ENCODE results near the gene AMN.

The AMN gene

GRCh38 chr14:102927878-102928411 lies 5.5 kb downstream of the AMN start:
- DNase-seq (ENCODE audit: low spot score) = no peak

- DNase-seq (ENCODE audit: low spot score) = no peak
Measured at GRCh38 chr14:102928412-102929240, 6.2 kb downstream of the AMN start.

- DNase-seq (ENCODE audit: low spot score) = no peak
Measured at GRCh38 chr14:102929241-102930137, 7.0 kb downstream of the AMN start.

DNA sequence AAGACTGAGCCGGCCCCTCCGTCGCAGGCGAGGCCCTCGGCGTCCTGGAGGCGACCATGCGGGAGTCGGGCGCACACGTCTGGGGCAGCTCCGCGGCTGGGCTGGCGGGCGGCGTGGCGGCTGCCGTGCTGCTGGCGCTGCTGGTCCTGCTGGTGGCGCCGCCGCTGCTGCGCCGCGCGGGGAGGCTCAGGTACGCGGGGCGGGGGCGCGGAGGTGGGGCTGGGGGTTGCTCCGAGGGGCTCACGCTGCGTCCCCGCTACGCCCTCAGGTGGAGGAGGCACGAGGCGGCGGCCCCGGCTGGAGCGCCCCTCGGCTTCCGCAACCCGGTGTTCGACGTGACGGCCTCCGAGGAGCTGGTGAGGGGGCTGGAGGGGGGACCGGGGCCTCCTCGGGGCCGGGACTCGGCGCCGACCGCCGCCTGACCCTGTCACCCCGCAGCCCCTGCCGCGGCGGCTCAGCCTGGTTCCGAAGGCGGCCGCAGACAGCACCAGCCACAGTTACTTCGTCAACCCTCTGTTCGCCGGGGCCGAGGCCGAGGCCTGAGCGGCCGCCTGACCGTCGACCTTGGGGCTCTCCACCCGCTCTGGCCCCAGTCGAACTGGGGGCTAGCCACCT lies 7.8 kb downstream of the AMN start:
- DNase-seq (ENCODE audit: low spot score) = no peak

DNA sequence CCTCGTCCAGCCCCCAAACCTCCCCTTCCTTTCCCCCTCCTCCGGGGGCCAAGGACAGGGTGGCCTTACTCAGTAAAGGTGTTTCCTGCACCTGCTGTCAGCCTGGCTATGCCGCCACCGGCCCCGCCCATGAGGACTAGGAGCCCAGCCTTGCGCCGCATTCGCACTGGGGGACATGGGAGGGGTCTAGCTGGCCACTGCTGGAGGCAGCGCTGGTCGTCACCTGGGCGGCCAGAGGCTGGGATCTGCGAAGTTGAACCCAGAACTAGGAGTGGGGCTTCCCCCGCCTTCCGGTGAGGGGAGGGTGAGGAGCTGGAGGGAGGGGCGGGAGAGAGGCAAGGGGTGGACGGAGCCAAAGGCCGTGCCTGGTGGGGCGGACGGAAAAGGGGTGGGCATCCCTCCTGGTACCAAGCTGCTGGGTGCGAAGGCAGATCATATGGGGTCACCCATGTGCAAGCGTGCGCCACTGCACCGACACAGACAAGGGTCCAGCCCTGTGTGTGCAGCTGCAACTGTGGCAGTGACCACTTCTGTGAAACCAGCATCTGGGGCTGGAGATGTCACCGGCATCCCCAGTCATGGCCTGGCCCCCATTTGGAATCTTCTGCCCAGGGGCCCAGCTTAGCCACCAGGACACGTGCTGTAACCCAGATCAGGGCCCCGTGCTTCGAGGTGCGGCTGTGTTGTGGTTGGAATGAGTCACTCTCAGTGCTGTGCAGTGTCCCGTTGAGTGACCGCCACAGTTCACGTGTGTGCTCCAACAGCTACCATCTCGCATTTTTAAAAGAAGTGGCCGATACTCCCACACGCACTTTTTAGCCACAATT lies 8.5 kb downstream of the AMN start:
- no peak for DNase-seq (ENCODE audit: low spot score)

GRCh38 chr14:102931580-102932285 lies 9.3 kb downstream of the AMN start:
- DNase-seq (ENCODE audit: low spot score) = no peak

GRCh38 chr14:102932484-102933248 lies 10.2 kb downstream of the AMN start:
- DNase-seq (ENCODE audit: low spot score) = no peak

DNA sequence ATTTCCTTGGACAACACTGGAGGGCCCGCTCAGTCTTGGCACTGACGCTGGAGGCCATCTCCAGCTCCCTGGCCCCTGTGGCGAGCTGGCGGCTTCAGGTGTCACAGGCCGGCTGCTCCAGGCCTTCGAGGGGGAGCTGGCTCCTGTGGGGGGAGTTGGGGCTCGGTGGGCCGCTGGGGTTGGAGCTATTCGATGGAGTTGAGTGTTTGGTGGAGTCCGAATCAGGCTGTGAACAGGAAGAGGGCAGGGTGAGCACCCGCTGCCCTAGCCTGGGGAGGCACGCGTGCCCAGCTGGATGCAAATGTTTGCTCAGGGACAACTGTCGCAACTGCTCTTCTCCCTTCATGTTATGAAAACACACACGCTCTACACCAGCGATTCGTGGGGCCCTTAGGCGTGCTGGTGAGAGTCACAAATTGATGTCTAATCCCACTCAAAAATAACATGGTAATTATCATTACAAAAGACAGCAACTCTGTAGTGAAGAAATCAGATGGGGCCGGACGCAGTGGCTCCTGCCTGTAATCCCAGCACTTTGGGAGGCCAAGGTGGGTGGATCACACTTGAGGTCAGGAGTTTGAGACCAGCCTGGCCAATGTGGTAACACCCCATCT lies 11.3 kb downstream of the AMN start:
- no peak for DNase-seq (ENCODE audit: low spot score)

- DNase-seq (ENCODE audit: low spot score) = no peak
Measured at GRCh38 chr14:102935756-102936155, 13.3 kb downstream of the AMN start.

DNA sequence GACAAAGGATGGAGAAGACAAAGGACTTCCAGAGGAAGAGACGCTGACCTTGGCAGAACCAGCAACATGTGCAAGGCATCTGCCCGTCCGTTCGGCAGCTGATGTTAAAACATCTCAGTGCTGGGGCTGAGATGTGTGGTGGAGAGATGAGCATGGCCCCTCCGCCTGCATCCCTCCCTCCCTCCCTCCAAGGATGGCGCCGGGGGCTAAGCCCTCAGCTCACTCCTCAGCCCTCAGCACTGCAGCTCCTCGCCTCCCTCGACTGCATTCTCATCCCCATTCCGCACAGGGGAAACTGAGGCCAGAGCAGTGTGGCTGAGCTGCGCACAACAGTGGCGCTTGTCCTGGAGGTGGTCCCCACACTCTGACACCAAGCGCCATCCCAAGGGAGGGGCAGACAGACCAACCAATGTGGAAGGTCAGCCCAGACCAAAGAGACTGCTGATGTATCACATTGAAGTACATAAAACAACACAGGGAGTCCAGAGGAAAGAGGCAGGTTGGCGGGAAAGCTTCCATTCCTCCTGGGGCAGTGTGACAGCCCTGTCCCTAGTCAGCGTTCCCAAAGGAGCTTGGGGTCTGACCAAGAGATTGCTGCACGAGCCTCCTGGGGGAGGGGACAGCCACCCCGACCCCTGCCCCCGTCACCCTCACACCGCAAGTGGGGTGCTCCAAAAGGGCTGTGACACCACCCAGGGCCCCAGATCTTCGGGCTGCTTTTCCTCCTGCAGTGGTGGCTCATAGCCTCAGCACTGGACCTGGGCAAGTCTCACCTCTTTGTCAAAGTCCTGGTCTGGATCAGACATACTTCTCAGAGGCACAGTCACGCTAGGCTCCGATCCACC lies 15.1 kb downstream of the AMN start:
- DNase-seq (ENCODE audit: low spot score) = no peak

DNA sequence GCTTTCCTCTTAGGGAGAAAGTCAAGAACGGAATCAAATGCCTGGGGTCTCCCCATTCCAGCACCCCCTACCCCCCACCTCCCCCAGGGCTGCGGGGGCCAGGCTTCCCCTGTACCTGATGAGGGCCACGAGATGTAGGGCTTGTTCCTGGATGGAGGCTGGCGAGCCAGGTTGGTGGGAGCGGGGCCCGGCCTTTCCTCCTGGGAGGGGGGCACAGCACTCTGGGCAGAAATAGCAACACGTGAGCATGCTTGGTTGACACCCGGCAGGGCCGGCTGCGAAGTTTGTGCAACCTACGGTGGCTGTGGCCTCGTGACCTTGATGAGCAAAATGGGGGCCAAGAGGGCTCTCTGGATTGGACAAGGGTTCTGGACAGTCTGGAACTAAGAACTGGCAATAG lies 15.7 kb downstream of the AMN start:
- DNase-seq (ENCODE audit: low spot score) = no peak

GRCh38 chr14:102939329-102939728 lies 16.9 kb downstream of the AMN start:
- no peak for DNase-seq (ENCODE audit: low spot score)

DNA sequence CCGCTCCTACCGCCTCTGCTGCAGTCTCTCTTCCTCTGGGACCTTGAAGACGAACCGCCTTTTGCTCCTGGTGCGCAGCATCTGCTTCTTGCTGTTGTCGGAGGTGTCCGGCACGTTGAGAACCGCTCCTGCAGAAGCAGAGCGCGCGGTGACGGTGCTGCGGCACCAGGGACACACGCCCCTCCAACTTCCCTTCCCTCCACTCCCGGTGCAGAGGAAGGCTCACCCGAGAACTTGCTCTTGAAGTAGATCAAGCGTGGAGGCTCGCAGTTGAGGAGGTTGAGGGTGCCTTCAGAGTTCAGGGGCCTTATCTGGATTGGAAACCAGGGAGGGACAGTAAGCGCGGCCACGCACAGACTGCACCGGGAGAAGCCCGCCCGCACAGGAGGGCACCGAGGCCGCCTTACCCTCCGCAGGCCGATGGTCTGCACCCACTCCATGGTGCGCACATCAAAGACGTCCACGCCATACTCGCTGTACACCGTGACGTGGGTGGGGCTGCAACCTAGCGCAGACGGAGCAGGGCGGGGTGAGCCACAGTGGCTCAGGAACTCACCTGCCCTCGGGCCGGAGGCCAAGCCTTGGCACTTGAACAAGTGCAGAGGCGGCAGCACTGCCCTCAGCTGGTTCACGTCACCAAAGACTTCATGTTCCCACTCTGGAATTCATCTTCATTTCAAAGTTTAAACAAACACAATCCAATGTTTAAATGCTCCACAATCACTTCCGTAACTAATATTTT lies 17.5 kb downstream of the AMN start:
- no peak for DNase-seq (ENCODE audit: low spot score)

DNA sequence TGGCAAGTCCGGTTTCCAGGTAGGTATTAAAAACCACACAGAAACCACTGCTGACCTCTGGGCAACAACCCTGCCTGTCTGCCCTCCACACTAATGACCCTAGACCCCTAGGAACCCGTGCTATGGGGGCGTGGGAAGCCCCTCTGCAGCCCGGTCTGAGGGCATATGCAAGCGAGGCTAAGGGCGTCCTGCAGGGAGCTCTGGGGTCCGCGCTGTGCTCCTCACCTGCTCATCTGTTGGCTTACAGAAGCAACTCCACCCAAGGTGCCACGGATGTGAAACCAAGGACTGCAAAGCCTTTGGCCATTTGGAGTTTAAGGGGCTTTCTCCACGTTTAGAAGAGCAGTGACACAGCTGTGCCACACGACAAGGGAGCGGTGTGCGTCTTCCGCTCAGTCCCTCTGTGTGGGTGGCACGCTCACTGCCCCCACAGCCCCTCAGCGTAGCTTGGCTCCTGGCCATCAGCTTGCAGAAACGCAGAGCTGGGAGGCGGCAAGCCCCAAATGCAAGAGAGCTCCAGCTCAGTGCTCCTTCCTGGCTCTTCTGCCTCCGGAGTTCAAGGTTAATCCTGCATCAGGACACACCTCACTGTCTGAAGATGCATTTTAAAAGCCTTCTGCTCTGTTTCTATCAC lies 18.4 kb downstream of the AMN start:
- no peak for DNase-seq (ENCODE audit: low spot score)

- DNase-seq (ENCODE audit: low spot score) = no peak
Measured at GRCh38 chr14:102941419-102942011, 19.1 kb downstream of the AMN start.

DNA sequence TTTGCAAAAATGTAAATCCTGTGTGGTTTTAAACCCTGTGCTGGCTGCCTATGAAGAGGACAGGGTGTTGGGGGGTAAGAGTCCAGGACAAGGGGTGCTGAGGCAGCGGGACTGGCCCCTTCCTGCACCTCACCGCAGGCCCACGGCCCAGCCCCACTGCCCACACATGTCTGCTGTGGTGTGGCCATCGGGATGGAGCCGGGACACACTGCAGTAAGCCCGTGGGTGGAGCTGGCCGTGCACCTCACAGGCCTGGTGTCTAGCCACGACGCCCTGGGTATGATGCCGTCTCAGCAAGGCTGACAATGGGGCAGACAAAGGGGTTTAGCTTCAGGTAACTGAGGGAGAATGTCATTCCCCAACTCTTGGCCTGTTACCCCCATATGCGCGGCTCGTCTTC lies 19.6 kb downstream of the AMN start:
- no peak for DNase-seq (ENCODE audit: low spot score)

GRCh38 chr14:102943454-102943853 lies 21.0 kb downstream of the AMN start:
- DNase-seq (ENCODE audit: low spot score) = no peak
